Hindlimb muscle (tissue), 1 donor: ENCODE results near the gene LPO. TPM values are rescaled to one million over a fixed set of nuclear protein-coding genes. Genes with fewer than 3 reads are reported as not detected.

ENCODE experiments used
- DNase-seq: peaks from one replicate; pipeline ENCODE4 v3.0.0-alpha.2; 2013
- polyA plus RNA-seq: library from polyadenylated mRNA; unstranded; fragments of 120-200 nt; gene quantifications from one replicate; pipeline ENCODE4 v1.2.1, GENCODE V29; 2013; ENCODE audit not compliant: insufficient read length

LPO gene
- polyA plus RNA-seq, 1 donor: 0.22 TPM

DNA sequence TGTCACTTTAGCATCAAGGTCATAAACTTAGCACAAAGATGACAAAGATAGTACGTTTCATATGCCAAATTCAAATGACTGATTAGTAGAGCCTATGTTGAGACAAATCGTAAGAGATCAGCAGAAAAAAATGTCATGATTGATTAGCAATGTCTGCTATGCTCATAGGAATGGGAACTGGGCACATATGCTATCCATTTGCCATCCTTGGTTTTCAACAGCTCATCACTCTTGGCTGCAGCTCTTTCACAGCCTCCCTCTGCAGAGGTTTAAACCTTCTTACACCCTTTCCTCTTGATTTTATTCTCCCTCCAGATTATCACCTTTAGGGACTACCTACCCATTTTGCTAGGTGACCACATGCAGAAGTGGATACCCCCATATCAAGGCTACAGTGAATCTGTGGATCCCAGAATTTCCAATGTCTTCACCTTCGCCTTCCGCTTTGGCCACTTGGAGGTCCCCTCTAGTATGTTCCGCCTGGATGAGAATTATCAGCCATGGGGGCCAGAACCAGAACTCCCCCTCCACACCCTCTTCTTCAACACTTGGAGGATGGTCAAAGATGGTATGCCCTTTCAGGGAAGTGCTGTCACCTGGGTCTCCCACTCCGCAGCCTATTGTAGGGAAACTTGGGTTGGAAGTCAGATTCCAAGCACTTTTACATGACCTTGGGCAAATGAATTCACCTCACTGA is 26.2 kb downstream of the LPO start:
- no peak for DNase-seq

DNA sequence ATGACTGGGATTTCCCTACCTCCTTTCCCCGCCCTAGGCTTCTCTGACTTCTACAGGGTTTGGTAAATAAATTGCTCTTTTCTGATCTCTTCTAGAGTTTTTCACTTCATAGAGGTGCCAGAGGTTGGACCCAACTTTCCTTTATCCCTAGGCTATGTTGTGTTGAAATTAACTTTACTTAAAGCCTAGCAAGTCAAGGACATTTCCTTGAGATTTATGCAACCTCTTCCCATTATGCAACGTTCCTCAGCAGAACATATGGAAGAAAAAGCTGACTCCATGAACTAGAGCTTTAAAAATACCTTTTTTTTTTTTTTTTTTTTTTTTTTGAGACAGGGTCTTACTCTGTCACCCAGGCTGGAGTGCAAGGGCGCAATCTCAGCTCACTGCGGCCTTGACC is 26.9 kb downstream of the LPO start:
- DNase-seq: no peak

DNA sequence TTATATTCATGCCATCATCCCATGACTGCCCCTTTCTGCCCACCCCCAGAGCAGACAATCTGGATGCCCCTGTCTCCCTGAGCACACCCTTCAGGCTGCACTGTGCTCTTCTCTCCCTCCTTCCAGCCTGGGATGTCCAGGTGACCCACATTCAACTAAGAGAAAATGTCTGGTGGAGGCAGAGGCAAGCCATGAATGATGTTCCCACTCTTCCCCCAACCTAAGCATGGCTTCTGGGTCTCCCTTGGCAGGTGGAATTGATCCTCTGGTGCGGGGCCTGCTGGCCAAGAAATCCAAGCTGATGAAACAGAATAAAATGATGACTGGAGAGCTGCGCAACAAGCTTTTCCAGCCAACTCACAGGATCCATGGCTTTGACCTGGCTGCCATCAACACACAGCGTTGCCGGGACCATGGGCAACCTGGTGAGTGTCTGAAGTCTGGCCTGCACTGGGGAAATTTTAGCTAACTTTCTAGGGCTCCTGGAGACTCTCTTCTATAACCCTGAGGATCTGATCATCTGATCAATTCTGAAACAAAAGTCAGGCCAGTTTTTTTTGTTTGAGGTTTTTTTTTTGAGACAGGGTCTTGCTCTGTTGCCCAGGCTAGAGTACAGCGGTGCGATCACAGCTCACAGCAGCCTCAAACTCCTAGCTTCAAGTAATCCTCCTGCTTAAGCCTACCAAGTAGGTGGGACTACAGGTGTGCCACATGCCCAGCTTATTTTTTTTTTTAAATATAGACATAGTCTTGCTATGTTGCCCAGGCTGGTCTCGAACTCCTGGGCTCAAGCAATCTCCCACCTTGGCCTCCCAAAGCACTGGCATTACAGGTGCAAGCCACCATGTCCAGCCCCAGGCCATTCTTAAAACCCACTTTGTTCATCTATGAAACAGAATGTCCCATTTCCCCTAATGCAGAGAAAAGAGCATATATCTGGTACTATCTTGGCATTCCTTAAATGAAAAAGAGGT is 27.8 kb downstream of the LPO start:
- DNase-seq: no peak

DNA sequence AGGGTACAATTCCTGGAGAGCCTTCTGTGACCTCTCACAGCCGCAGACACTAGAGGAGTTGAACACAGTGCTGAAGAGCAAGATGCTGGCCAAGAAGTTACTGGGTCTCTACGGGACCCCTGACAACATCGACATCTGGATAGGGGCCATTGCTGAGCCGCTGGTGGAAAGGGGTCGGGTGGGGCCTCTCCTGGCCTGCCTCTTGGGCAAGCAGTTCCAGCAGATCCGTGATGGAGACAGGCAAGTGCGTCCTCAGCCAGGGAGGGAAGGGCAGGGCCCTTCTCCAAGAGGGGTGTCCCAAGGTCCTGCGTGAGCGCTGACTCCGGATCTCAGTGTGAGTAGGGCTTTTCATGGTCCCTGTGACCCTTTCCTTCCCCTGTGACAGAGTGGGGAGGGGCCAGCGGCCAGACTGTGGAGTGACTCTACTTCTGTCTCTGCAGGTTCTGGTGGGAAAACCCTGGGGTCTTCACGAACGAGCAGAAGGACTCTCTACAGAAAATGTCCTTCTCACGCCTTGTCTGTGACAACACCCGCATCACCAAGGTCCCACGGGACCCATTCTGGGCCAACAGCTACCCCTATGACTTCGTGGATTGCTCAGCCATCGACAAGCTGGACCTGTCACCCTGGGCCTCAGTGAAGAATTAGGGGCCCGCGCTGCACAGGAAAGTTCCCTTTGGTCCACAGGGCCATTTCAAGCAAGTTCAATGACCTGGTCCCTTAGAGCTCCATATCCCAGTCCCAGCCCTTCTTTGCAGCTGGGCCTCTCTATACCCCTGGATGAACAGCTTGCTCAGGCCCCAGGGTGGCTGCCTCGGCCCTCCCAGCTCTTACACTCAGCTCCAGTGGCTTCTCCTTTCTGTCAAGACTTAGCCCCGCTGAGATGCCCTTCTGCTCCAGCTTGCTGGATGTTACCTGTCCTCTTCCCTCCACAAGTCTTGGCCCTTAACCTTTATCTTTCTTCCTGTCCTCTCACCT is 29.3 kb downstream of the LPO start:
- DNase-seq: no peak

DNA sequence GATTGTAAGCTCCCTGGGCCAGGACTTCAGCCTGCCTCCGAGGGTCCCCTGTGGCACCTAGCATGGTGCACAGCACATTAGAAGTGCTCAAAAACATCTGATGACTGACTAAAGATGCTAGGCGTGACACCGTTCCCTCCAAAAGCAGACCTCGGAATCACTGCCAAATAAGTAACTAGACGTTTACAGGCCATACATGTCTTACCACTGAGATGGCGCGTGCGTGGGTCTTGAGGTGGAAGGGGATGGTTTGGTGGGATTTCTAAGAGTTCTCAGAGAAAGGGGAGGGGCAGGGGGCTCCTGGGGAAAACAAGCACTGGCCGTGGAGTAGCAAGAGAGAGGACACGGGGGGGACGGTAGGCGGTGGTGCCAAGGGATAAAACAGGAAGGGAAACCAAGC is 29.9 kb downstream of the LPO start:
- no peak for DNase-seq

- no peak for DNase-seq
These were observed 30.6 kb downstream of the LPO start for GRCh38 chr17:58268774-58269556.

DNA sequence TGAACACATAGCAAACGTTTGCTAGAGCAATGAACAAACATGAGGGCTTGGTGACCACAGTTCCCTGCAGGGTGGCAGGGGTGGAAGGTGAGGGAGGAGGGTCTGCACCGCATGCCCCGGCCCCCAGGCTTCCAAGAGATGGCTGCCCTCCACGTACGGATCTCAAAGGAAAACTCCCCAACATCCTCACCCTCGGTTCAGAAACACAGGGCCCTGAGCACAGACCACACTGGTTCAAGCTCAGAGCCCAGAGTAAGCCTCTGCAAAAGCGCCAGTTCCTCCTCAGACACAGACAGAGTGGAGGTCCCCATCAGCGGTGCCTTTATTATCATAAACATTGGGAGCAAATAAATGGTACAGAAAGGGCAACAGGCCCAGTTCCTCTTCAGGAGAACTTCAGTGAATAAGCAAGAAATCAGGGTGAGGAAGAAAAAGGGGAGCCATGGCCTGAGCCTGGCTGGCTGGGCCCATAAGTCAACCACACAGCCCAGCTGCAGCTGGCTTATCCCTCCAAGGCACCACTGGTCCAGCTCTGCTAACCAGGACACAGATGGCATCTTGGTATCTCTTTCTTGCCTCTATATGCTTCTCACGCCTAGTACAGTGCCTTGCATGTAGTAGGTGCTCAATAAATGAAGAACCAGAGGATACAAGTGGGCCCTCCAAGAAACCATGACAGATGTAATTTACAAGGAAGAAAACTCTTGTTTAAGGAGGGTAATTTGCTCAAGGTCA is 31.3 kb downstream of the LPO start:
- DNase-seq: no peak

GRCh38 chr17:58270476-58271215 is 32.3 kb downstream of the LPO start:
- DNase-seq: no peak

- DNase-seq: no peak
These were observed 33.0 kb downstream of the LPO start for GRCh38 chr17:58271216-58271931.

DNA sequence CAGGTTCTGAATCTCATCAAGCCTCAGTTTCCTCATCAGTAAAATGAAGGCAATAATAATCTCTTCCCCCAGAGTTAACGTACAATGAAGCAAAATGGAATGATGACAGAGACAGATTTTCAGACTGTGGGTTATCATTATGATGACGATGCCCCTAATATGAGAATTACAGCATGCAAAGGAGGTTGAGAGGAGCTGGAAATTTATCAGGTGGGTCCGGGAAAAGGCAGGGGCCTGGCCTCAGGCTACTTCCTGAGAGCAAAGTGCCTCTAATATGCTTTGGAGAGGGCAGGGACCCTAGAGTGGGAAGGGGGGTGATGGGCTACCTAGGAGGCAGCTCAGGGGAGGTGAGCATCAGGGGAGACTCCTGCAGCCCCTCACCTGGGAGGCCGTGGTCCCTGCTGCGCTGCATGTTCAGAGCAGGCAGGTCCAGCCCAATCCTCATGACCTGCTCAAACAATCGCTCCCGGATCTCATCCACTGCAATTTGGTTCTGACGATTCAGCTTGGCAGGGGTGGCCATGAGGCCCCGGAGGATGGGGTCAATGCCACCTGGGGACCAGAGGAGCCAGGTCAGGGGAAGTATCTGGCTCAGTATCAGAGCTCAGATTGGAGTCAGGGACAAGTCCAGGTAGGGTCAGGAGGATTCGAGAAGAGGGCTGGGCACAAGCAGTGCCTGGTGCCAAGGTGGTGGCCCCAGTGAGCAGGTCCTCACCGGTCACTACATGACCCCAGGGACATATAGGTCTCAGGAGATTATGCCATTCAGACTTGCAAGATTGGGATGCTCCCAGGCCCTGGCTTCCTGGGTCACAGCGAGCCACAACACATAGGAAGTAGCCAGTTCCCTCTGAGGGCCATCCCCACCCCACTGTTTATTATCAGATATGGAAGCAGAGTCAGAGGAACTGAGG is 34.2 kb downstream of the LPO start:
- no peak for DNase-seq

DNA sequence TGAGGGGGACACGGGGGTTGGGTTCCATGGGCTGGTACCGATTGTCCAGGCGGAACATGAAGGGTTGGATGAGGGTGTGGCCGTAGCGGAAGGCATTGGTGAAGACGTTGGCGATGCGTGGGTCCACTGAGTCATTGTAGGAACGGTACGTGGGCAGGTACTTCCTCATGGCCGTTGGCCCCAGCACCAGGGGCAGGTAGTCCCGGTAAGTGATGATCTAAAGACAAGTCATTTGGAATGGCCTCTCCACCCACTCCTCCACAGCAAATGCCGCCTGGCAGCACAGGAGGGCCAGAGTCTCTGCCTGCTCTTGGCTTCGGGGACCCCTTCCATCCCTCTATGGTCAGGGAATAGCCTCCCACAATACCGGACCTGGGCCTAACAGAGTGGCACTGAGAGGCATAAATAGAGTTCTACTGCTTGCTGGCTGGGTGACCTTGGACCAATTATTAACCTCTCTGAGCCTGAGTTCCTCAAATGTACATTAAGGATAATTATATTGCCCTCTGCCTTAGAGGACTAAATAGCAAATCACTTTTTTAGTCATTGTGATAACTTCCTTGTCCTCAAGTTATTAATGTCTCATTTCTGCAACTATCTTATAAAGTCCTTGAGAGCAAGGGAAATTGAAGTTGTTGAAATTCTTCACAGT is 35.2 kb downstream of the LPO start:
- no peak for DNase-seq

- DNase-seq: no peak
These were observed 37.0 kb downstream of the LPO start for GRCh38 chr17:58275417-58275816.

- no peak for DNase-seq
These were observed 38.0 kb downstream of the LPO start for GRCh38 chr17:58276423-58276822.

GRCh38 chr17:58277107-58277801 is 38.9 kb downstream of the LPO start:
- no peak for DNase-seq

DNA sequence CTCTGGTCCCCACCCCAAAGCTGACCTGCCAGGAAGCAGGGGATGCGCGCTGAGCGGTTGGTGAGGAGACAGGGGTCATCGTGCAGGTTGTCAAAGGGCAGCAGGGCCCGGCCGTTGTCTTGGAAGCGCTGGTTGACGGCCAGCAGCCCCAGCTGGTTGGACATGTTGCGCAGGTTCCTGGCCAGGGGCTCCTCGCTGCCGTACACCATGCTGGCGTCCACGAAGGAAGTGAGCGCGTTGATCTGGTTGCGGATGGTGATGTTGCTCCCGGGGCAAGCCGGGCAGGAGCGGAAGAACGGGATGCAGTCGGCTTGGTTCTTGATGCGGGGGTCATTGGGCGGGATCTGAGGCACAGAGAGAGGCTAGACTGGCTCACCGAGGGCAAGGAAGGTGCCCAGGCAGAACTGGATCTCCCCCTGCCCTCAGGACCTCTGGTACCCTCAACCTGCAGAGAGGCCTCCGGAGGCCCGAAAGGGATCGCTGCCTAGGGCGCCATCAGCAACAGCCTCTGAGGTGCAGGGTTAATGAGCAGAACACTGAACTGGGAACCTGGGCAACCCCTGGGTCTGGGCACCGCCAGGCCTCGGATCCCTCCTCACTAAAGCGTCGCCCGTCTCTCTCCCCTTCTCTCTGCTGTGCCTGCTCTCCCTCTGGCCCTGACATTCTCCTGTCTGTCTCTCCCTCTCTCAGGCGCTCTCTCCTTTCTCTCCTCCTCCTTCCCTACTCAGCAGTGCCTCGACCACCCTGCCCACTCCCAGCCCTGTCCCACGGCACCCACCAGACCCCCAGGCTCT is 39.6 kb downstream of the LPO start:
- DNase-seq: no peak

- no peak for DNase-seq
These were observed 40.3 kb downstream of the LPO start for GRCh38 chr17:58278661-58279015.
